H1 (cell line): ENCODE results near the gene KLHL28. TPM values are rescaled to one million over a fixed set of nuclear protein-coding genes. Genes with fewer than 3 reads are reported as not detected.

Source experiments
- ATF2 ChIP-seq: IDR thresholded peaks from 2 replicates; pipeline ENCODE4 v1.6.1; 2012; ENCODE audit warnings: low read length, inconsistent platforms
- CHD7 ChIP-seq: fragments of 300-600 bp; sonication (generic); IDR thresholded peaks from 2 replicates; pipeline ENCODE4 v1.7.1; 2012; ENCODE audit warnings: low read length, moderate library complexity, mild to moderate bottlenecking, inconsistent platforms; ENCODE audit not compliant: insufficient replicate concordance
- GABPA ChIP-seq: IDR thresholded peaks from 2 replicates; pipeline ENCODE4 v1.6.1; 2011; ENCODE audit warnings: mild to moderate bottlenecking, low read length, moderate library complexity, borderline replicate concordance; ENCODE audit not compliant: insufficient read depth
- RBBP5 ChIP-seq: IDR thresholded peaks from 2 replicates; pipeline ENCODE4 v1.7.1; 2012; ENCODE audit warnings: low read depth, mild to moderate bottlenecking, inconsistent platforms, low read length, moderate library complexity, borderline replicate concordance
- SP1 ChIP-seq: IDR thresholded peaks from 2 replicates; pipeline ENCODE4 v1.6.1; 2011; ENCODE audit warnings: low read depth, low read length
- SP4 ChIP-seq: IDR thresholded peaks from 2 replicates; pipeline ENCODE4 v1.6.1; 2012; ENCODE audit warnings: low read length, inconsistent platforms
- polyA plus RNA-seq, 7 experiments: library from polyadenylated mRNA; depleted of rRNA in 3 of 7; stranded (reverse) in 5 of 7; unstranded in 2 of 7; fragments of >200 nt in 5 of 7; fragments of 200-250 nt in 2 of 7; gene quantifications; 1 replicate in 5 of 7; 2 replicates in 1 of 7; 4 replicates in 1 of 7; pipeline versions ENCODE4 v1.2.1 to v1.2.3, GENCODE V29; 2011 to 2013; ENCODE audit warnings: missing spikeins in 2 of 7, mixed read lengths in 2 of 7
- total RNA-seq: library from RNA; stranded (reverse); fragmentation: NEBNext Ultra II Directional; extraction: Animal tissue kit (Norgen Biotek cat#: 25700); gene quantifications from 2 replicates; pipeline ENCODE4 v1.2.1, GENCODE V29; 2021
- TF ChIP-seq, protein P1 (sequence below), 3 experiments: IDR thresholded peaks; 1 replicate in 2 of 3; 2 replicates in 1 of 3; pipeline versions ENCODE4 v1.5.1 to v1.6.1; 2011; ENCODE audit warnings: low read length in 3 of 3, mild to moderate bottlenecking in 3 of 3, inconsistent platforms in 2 of 3, low read depth in 1 of 3, moderate library complexity in 1 of 3; ENCODE audit not compliant: insufficient read depth in 1 of 3; ENCODE audit errors: control extremely low read depth in 1 of 3

The KLHL28 gene
- total and polyA plus RNA-seq, 2 of the 8 experiments (the other 6 are each of a cell fraction or from before 2014, with no cell fraction given) = 3.3 to 10.5 TPM

DNA sequence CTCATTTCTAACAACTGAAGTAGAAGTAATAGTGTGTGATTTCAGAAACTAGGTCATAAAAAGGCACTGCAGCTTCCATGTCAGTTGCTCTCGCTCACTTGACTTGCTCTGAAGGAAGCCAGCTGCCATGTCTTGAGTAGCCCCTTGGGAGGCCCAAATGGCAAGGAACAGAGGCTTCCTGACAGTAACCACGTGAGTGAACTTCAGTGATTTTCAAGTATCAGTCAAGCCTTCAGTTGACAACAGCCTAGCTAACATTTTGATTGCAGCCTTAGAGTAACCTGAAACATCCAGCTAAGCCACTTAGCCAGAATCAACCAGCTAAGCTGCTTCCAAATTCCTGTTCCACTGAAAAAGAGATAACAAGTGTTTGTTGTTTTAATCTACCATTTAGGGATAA, 26.9 kb upstream of the KLHL28 start (continued):
- TF ChIP-seq CHD7 = no peak
- no peak for TF ChIP-seq SP1
- TF ChIP-seq RBBP5 = no peak
- TF ChIP-seq SP4 = no peak
- TF ChIP-seq GABPA = no peak
- TF ChIP-seq ATF2 = no peak
- TF ChIP-seq, protein P1, sequence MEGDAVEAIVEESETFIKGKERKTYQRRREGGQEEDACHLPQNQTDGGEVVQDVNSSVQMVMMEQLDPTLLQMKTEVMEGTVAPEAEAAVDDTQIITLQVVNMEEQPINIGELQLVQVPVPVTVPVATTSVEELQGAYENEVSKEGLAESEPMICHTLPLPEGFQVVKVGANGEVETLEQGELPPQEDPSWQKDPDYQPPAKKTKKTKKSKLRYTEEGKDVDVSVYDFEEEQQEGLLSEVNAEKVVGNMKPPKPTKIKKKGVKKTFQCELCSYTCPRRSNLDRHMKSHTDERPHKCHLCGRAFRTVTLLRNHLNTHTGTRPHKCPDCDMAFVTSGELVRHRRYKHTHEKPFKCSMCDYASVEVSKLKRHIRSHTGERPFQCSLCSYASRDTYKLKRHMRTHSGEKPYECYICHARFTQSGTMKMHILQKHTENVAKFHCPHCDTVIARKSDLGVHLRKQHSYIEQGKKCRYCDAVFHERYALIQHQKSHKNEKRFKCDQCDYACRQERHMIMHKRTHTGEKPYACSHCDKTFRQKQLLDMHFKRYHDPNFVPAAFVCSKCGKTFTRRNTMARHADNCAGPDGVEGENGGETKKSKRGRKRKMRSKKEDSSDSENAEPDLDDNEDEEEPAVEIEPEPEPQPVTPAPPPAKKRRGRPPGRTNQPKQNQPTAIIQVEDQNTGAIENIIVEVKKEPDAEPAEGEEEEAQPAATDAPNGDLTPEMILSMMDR (IDR thresholded peaks at IDR 0.05; ENCODE audit: control extremely low read depth in 1 of 3, insufficient read depth in 1 of 3, low read depth in 1 of 3, low read length in 3 of 3) = no peak
